BLaER1 treated with 17β-estradiol and CSF1 and Interleukin-3, amounts not matched to agents 10 nM and 100 nM (cell line): Measurements from ENCODE around the gene ROR2.
"Not testable (repeated sequence)": the region's sequence is repeated elsewhere in the genome, so short reads cannot be mapped to it uniquely, and the experiment has no call there.

Source experiments
- H3K27ac ChIP-seq, 11 experiments: shearing (Covaris generic); formaldehyde crosslinking; 2 replicates each; pipeline ENCODE4 v1.8.1; 2022
- H3K27me3 ChIP-seq, 11 experiments: shearing (Covaris generic); formaldehyde crosslinking; 2 replicates each; pipeline ENCODE4 v1.8.1; 2022
- H3K36me3 ChIP-seq, 11 experiments: shearing (Covaris generic); formaldehyde crosslinking; 2 replicates each; pipeline ENCODE4 v1.8.1; 2022
- H3K4me1 ChIP-seq, 10 experiments: shearing (Covaris generic); formaldehyde crosslinking; 2 replicates each; pipeline ENCODE4 v1.8.1; 2022
- H3K4me2 ChIP-seq, 11 experiments: shearing (Covaris generic); formaldehyde crosslinking; 2 replicates each; pipeline ENCODE4 v1.8.1; 2022
- H3K4me3 ChIP-seq, 10 experiments: shearing (Covaris generic); formaldehyde crosslinking; 2 replicates each; pipeline ENCODE4 v1.8.1; 2022
- H3K9ac ChIP-seq, 11 experiments: shearing (Covaris generic); formaldehyde crosslinking; 2 replicates each; pipeline ENCODE4 v1.8.1; 2022
- H3K9me3 ChIP-seq, 11 experiments: shearing (Covaris generic); formaldehyde crosslinking; replicated peaks in 1 of 11; 2 replicates each; pipeline ENCODE4 v1.8.1; 2022
- H4K20me1 ChIP-seq, 11 experiments: shearing (Covaris generic); formaldehyde crosslinking; 2 replicates each; pipeline ENCODE4 v1.8.1; 2022
- Cebpa-rat ChIP-seq, 11 experiments: shearing (Covaris generic); IDR thresholded peaks; 2 replicates each; pipeline ENCODE4 v1.8.1; 2022

Gene ROR2

DNA sequence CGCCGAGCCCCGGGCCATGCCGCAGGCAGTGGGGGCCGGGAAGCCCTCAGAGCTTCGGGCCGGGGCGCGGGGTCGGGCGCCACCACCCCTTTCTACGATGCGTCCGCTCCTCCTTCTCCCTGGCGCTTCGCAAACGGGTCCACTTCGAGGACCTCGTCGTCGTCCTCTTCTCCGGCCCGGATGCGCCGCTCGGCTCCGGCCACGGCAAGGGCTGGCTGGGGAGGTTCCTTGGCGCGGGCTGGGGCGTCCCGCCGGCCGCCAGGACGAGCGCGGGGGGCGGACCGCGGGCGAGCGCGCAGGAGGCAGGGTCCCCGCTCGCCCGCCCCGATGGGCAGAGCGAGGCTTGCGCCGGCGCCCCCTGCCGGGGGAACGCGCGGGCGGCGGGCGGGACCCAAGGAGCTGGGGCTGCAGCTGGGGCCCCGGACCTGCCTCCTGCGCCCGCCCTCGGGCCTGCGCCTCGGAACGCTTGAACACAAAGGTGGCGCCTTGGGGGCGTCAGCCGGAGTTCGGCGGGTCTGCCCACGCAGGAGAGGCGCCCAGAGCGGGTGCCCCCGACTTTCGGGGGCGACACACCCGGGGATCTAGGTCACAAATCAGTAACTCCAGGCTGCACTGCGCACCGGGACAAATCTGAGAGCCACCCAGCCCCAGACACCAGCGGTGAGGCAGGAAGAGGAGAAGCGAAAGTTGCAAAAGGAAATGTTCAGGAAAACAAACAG is at the start of gene ROR2:
Gene ROR2 (minus strand): TSS at position 283 of the 719 bp plus-strand sequence.
- Histone ChIP-seq H4K20me1 (peaks cover 0 to 25% (median 11%) of the 10 kb centered on the region in 11 experiments; a peak in 13 of 22 replicates), H3K27ac (no peak within 1 kb of the TSS; a peak in 1 of 22 replicates), H3K4me3 (peak within 1 kb of the TSS; percentile 49 to 72 (median 64)), H3K4me2 (peak within 1 kb of the TSS; percentile 93 to 99 (median 98)), H3K27me3 (peaks cover 71 to 80% (median 76%) of the 10 kb centered on the region in 11 experiments), H3K36me3 (no peaks in the 10 kb centered on the region), H3K4me1 (peaks cover 17 to 27% (median 23%) of the 10 kb centered on the region in 10 experiments), H3K9me3 (peaks cover 0 to 12% (median 7%) of the 10 kb centered on the region in 11 experiments; a peak in 14 of 22 replicates), H3K9ac (peak within 1 kb of the TSS; percentile 48 to 75 (median 63))
- TF ChIP-seq Cebpa-rat (IDR thresholded peaks at IDR 0.05) = no peak

DNA sequence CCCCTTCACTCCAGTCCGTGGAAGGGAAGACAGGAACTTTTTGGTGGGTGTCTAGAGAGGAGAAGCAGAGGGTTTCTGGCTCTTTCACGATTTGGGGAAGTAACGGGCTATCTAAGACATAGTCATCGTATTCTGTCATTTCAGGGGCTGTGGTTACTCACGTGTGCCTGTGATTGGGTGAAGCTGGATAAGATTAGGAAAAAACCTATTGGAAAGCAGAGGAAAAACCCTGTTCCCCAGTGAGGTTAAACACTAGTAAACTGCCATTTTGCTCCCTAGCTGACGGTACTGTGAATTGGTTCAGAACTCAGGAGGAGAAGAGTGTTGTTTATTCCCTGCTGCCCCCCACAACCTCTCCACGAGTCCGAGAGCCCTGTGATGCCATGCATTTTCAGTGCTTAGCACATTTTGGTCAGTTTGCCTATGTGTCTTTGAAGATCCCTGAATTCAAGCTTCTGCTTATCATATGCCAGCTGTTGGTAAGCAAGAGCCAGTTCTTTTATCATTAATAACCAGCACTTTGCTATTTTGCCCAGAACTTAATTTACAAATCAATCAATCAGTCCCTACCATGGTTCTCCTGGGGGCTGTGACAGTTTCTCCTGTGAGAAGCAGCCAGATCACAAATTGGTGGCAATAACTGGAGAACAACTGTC is 45.1 kb upstream of the ROR2 start:
- Histone ChIP-seq H3K4me2 (peak overlapping the region in 3 of 11 experiments; percentile 20 to 53 (median 30); a peak in 4 of 22 replicates), H4K20me1 (no peaks in the 10 kb centered on the region), H3K27ac (no peak overlapping the region), H3K4me3 (no peak overlapping the region), H3K36me3 (no peaks in the 10 kb centered on the region), H3K9me3 (peaks cover 0 to 11% (median 3%) of the 10 kb centered on the region in 11 experiments; a peak in 3 of 22 replicates), H3K4me1 (peaks cover 0 to 7% (median 0%) of the 10 kb centered on the region in 10 experiments; a peak in 4 of 20 replicates), H3K9ac (no peak overlapping the region), H3K27me3 (no peaks in the 10 kb centered on the region)
- TF ChIP-seq Cebpa-rat (IDR thresholded peaks at IDR 0.05) = no peak

DNA sequence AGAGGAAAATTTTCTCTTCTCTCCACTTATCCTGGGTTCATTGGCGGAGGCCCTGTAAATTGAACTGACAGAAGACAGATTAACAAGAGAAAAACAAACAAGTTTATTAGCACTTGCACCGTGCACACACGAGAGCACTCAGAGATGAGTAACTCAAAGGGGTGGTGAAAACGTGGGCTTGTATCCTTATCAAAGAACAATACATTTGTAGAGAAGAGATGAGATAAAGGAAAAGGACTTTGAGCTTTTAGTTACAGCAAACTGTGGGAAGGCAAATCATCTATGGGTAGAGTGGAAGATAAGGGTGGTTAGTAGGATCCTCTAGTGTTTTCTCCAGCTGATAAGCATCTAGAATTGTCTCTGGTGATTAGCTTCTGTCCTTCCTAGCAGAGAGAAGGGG is 44.4 kb upstream of the ROR2 start:
- H3K27me3 ChIP-seq = no peaks in the 10 kb centered on the region
- no peak overlapping the region for H3K4me3 ChIP-seq
- peaks cover 0 to 11% (median 3%) of the 10 kb centered on the region in 11 experiments; a peak in 3 of 22 replicates for H3K9me3 ChIP-seq
- H4K20me1 ChIP-seq = no peaks in the 10 kb centered on the region
- H3K27ac ChIP-seq = no peak overlapping the region
- H3K4me1 ChIP-seq = peaks cover 0 to 7% (median 0%) of the 10 kb centered on the region in 10 experiments; a peak in 4 of 20 replicates
- no peak overlapping the region for H3K4me2 ChIP-seq
- H3K36me3 ChIP-seq = no peaks in the 10 kb centered on the region
- no peak overlapping the region for H3K9ac ChIP-seq
- no peak for TF ChIP-seq Cebpa-rat (IDR thresholded peaks at IDR 0.05)

DNA sequence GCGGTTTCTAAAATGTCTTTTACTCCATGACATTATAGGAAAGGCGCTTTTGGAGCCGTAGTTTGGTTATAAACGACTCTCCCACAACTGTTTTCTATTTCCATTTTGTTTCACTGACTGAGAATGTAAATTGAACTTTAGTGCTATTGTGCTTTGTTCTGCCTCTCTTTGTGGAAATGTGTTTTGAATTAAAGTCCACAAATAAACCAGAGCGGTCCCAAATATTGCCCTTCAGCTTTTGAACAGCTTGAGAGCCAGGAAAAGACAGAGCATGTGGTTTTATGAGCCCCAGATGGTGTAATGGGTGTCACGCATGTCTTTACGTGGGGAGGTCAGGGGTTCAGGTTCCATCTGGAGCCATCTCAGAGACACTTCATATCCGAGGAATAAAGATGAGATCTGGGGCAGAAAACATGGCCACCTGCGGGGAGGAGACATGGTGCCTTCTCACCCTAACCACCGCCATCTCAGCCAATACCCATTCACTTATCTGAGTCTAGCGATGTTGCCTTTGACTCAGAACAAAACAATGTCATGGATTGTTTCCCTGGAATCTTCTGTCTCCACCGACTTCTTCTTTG is 42.5 kb upstream of the ROR2 start:
- no peak overlapping the region for H3K4me3 ChIP-seq
- peaks cover 0 to 7% (median 0%) of the 10 kb centered on the region in 10 experiments; a peak in 4 of 20 replicates for H3K4me1 ChIP-seq
- H3K4me2 ChIP-seq = no peak overlapping the region
- no peak overlapping the region for H3K27ac ChIP-seq
- H4K20me1 ChIP-seq = no peaks in the 10 kb centered on the region
- peaks cover 0 to 11% (median 3%) of the 10 kb centered on the region in 11 experiments; a peak in 3 of 22 replicates for H3K9me3 ChIP-seq
- TF ChIP-seq Cebpa-rat (IDR thresholded peaks at IDR 0.05) = no peak
- no peak overlapping the region for H3K9ac ChIP-seq
- H3K27me3 ChIP-seq = no peaks in the 10 kb centered on the region
- no peaks in the 10 kb centered on the region for H3K36me3 ChIP-seq

DNA sequence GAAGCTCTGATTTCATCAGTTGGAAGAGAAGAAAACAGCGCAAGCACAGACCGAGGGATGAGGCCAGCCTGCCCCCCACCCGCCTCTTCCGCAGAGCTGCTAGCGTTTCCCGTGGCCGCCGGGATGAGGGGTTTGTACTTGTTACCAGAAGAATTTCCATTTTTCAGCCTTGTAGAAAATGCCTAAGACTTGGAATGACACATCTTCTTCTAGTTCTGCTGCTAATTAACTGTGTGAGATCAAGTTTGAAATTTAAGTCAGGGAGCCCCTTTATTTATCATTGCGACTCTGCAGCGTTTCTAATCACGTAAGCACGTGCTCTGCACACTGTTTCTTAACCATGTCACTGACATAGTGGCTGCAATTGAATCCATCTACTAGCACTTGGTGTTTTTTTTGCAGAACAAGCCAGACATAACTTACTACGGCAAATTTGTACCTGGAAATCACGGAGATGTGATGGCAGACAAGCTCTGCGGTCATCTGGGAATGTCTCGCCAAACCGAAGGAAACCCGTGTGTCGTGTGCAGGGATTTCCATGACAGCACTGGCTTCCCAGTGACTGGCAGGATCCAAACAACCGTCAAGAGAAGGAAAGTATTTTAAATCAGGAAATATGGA is 41.8 kb upstream of the ROR2 start:
- TF ChIP-seq Cebpa-rat (IDR thresholded peaks at IDR 0.05) = no peak
- Histone ChIP-seq H3K27ac (no peak overlapping the region), H3K27me3 (no peaks in the 10 kb centered on the region)

DNA sequence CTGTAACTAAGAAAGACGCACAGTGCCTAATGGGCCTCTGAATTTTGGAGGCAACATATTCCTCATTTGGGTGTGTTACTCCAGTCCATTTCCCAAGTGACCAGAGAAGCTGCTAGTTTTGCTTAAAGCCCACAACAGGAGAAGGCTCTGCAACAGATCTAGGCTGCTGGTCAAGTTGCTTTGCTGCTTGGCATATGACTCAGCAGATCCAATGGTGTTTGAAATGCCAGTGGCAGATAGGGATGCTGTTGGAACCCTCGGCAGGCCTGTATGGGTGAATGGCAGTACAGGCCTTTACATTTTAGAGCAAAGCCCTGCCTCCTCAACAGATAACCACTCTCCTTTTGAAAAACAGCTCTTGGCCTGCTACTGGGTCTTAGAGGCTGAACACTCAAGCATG is 36.2 kb upstream of the ROR2 start:
- H3K4me3 ChIP-seq = no peak overlapping the region
- H3K4me2 ChIP-seq = no peak overlapping the region
- no peaks in the 10 kb centered on the region for H3K27me3 ChIP-seq
- no peak overlapping the region for H3K27ac ChIP-seq
- no peaks in the 10 kb centered on the region for H4K20me1 ChIP-seq
- TF ChIP-seq Cebpa-rat (IDR thresholded peaks at IDR 0.05) = no peak
- peaks cover 10 to 25% (median 17%) of the 10 kb centered on the region in 11 experiments for H3K9me3 ChIP-seq
- no peaks in the 10 kb centered on the region for H3K4me1 ChIP-seq
- no peaks in the 10 kb centered on the region for H3K36me3 ChIP-seq
- no peak overlapping the region for H3K9ac ChIP-seq

More for the DNA sequence above, 41.8 kb upstream of the ROR2 start:
- H3K4me1 ChIP-seq = peaks cover 0 to 7% (median 0%) of the 10 kb centered on the region in 10 experiments; a peak in 4 of 20 replicates
- no peak overlapping the region for H3K9ac ChIP-seq
- H3K4me2 ChIP-seq = no peak overlapping the region
- no peak overlapping the region for H3K4me3 ChIP-seq
- H3K9me3 ChIP-seq = peaks cover 0 to 11% (median 3%) of the 10 kb centered on the region in 11 experiments; a peak in 3 of 22 replicates
- no peaks in the 10 kb centered on the region for H4K20me1 ChIP-seq
- no peaks in the 10 kb centered on the region for H3K36me3 ChIP-seq

DNA sequence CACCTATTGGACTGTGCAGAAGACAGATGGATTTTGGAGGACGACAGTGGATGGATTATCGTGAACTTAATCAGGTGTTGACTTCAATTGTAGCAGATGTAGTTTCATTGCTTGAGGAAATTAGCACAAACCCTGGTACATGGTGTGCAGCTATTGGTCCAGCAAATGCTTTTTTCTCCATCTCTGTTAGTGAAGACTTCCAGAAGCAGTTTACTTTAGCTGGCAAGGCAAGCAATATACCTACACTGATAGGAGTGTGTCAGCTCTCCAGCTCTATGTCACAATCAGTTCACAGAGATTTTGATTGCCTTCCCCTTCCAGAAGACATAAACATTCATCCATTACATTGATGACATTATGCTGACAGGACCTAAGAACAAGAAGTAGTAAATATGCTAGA is 35.7 kb upstream of the ROR2 start:
- TF ChIP-seq Cebpa-rat (IDR thresholded peaks at IDR 0.05) = no peak
- Histone ChIP-seq H3K36me3 (no peaks in the 10 kb centered on the region), H3K4me1 (no peaks in the 10 kb centered on the region), H3K9me3 (peaks cover 15 to 29% (median 22%) of the 10 kb centered on the region in 11 experiments), H3K27ac (no peak overlapping the region), H3K27me3 (no peaks in the 10 kb centered on the region), H3K4me2 (no peak overlapping the region), H4K20me1 (no peaks in the 10 kb centered on the region), H3K9ac (no peak overlapping the region), H3K4me3 (no peak overlapping the region)

DNA sequence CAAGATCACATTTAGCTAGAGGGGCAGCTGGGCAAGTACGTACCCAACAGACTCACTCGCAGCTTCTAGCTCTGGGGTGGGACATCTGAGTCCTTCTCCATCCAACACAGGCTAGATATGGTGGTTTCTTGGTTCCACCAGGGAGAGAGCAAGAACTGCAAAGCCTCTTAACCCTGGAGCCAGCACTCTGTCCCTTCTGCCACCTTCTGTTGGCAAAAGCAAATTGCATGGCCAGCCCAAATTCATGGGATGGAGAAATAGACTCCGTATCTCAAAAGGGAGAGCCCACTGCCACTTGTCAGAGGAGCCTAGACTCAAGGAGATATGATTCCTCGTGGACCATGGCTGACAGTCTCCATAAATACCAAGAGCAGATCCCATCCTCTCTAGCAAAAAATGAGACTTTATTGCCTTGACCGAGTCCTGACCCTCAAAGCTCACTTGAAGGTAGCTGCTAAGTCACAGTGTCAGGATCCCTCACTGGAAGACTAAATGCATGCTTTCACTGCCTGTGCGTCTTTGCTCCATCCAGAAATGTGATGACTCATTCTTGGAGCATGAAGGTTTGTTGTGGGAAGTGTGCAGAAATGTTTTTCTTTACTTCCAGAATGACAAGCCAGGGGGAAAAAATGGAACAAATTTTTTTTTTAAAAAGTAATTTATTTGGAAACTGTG is 28.8 kb upstream of the ROR2 start:
- H3K36me3 ChIP-seq = no peaks in the 10 kb centered on the region
- peaks cover 19 to 34% (median 28%) of the 10 kb centered on the region in 11 experiments for H3K9me3 ChIP-seq
- H3K27ac ChIP-seq = no peak overlapping the region
- no peak overlapping the region for H3K9ac ChIP-seq
- H3K4me2 ChIP-seq = no peak overlapping the region
- no peak for TF ChIP-seq Cebpa-rat (IDR thresholded peaks at IDR 0.05)
- H4K20me1 ChIP-seq = no peaks in the 10 kb centered on the region
- no peak overlapping the region for H3K4me3 ChIP-seq
- H3K4me1 ChIP-seq = no peaks in the 10 kb centered on the region
- H3K27me3 ChIP-seq = no peaks in the 10 kb centered on the region

DNA sequence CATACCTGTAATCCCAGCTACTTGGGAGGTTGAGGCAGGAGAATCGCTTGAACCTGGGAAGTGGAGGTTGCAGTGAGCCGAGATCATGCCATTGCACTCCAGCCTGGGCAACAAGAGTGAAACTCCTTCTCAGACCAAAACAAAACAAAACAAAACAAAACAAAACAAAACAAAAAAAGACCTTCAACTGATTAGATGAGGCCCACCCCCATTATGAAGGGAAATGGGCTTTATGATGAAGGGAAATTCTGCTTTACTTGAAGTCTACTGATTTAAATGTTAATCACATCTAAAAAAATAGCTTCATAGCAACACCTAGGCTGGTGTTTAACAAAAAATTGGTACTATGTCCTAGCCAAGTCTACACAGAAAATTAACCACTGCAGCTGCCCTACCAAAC is 25.2 kb upstream of the ROR2 start:
- not testable (repeated sequence) for H3K4me3 ChIP-seq, H4K20me1 ChIP-seq, H3K27ac ChIP-seq, H3K4me2 ChIP-seq, H3K9ac ChIP-seq, H3K27me3 ChIP-seq, H3K4me1 ChIP-seq, H3K36me3 ChIP-seq, H3K9me3 ChIP-seq
